Duodenal mucosa (tissue), 2 donors: ENCODE data around the gene RASGRP3.

ENCODE experiments used
- H3K27ac ChIP-seq: one replicate; pipeline ENCODE4 v1.7.0; 2013; ENCODE audit warnings: low read depth, low read length
- H3K27me3 ChIP-seq, 2 donors: one replicate each; pipeline ENCODE4 v1.7.0; 2013; ENCODE audit warnings: low read length in 2 of 2, control low read depth in 1 of 2; ENCODE audit not compliant: insufficient read depth in 2 of 2, control insufficient read depth in 1 of 2
- H3K36me3 ChIP-seq, 2 donors: one replicate each; pipeline ENCODE4 v1.7.0; 2013; ENCODE audit warnings: low read length in 2 of 2, control low read depth in 1 of 2; ENCODE audit not compliant: insufficient read depth in 2 of 2, control insufficient read depth in 1 of 2
- H3K4me1 ChIP-seq, 2 donors: one replicate each; pipeline ENCODE4 v1.7.0; 2013; ENCODE audit warnings: low read length in 2 of 2, control low read depth in 1 of 2; ENCODE audit not compliant: insufficient read depth in 2 of 2, control insufficient read depth in 1 of 2
- H3K4me3 ChIP-seq, 2 donors: one replicate each; pipeline ENCODE4 v1.7.0; 2013; ENCODE audit warnings: low read length in 2 of 2, low read depth in 1 of 2
- H3K9ac ChIP-seq, 2 donors: one replicate each; pipeline ENCODE4 v1.7.0; 2013; ENCODE audit warnings: low read length in 2 of 2, low read depth in 1 of 2
- H3K9me3 ChIP-seq, 2 donors: one replicate each; pipeline ENCODE4 v1.7.0; 2013; ENCODE audit warnings: low read length in 2 of 2, control low read depth in 1 of 2; ENCODE audit not compliant: control insufficient read depth in 1 of 2

Gene RASGRP3

DNA sequence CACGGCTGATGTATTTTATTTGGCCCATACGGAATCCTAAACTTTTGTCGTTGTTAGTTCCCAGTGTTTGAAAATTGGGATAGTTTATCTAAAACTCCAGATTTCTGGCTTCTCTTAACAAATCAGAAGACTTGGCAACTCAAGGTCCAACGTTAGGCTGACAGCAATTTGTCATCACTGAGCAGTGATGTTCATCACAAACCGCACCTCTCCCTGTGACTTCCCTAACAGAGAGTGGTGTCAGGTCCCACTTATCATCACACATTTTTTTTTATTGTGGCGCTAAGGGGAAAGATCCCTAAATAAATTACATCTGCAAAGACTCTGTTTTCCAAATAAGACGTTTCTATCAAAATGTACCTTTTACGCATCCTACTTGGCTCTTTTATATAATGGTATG lies 55.7 kb downstream of the RASGRP3 start:
- Histone ChIP-seq H3K4me3 (no peak overlapping the region), H3K9me3 (no peaks in the 10 kb centered on the region), H3K4me1 (no peaks in the 10 kb centered on the region), H3K9ac (no peak overlapping the region), H3K27ac (no peak overlapping the region), H3K36me3 (no peaks in the 10 kb centered on the region), H3K27me3 (no peaks in the 10 kb centered on the region)

DNA sequence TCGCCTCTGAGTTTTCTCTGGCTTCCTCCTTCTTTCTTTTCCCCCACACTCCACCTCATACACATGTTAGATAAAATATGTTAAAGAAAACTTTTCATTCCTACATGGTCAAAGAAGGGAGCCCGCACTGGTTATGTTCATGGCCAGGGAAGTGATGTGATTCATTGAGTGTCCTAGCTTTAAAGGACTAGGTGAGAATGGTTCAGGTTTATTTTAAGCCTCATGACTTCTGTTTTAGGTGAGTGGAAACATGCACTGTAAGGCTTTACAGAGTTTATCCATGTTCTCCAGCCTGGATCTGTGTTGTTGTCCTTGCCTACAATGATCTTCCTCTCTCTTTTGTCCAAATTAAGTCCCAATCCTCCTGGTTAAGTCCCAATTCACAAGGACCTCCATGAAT lies 56.5 kb downstream of the RASGRP3 start:
- Histone ChIP-seq H3K27me3 (no peaks in the 10 kb centered on the region), H3K36me3 (no peaks in the 10 kb centered on the region), H3K4me3 (no peak overlapping the region), H3K9me3 (no peaks in the 10 kb centered on the region), H3K4me1 (no peaks in the 10 kb centered on the region), H3K9ac (no peak overlapping the region), H3K27ac (no peak overlapping the region)

DNA sequence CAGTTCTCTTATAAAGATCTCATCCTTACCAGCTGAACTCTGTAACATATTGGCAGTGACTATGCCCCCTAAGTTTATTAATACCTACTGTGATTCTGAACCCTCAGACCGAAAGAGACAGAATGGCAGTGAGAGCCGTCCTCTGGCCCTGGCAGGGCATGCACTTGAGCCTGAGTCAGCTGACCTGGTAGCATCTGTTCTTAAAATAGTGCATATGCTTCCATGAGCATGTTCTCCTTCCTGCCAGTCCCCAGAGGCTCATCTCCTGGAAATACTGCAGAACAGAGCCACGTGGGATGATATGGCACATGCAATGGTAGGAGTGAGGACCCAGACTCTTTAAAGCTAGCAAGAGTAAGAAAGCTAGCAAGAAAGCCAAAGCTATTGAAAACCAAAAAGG lies 59.0 kb downstream of the RASGRP3 start:
- Histone ChIP-seq H3K27me3 (no peaks in the 10 kb centered on the region), H3K36me3 (no peaks in the 10 kb centered on the region), H3K9me3 (no peaks in the 10 kb centered on the region), H3K4me3 (no peak overlapping the region), H3K4me1 (no peaks in the 10 kb centered on the region), H3K9ac (no peak overlapping the region), H3K27ac (no peak overlapping the region)

DNA sequence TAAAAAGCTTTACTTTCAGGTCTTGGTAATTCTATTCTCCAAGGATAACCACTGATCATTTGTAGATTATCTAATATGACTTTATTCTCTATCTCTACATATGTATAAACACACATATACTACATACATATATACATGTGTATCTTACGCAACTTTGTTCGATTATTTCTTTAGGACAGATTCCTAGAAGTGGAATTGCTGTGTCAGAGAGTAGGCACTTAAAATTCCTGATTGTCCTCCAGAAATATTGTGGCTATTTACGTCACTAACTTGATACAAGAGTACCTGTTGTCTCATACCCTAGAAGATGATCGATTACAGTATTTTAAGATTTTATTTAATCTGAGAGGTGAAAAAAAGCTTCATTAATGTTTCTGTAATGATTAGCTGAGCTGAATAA lies 64.8 kb downstream of the RASGRP3 start:
- H3K27me3 ChIP-seq: no peaks in the 10 kb centered on the region
- no peaks in the 10 kb centered on the region for H3K4me1 ChIP-seq
- H3K36me3 ChIP-seq: no peaks in the 10 kb centered on the region
- no peak overlapping the region for H3K9ac ChIP-seq
- H3K27ac ChIP-seq: no peak overlapping the region
- no peak overlapping the region for H3K4me3 ChIP-seq
- no peaks in the 10 kb centered on the region for H3K9me3 ChIP-seq

DNA sequence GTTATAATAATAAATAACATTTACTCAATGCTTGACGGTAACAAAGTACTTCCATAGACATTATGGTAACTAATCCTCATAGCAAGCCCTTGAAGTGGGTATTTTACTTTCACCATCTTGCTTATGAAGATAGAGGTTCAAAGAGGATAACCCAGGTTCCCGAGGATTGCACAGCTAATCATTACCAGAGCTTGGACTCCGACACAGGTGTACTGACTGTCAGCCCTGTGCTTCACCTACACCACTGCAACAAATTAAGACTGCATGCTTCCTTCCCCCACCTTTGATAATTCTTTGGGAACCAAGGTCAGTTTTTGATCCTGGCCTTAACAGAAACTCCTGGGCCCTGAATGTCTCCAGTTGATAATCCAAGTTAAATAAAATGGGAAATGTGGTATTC lies 73.8 kb downstream of the RASGRP3 start:
- Histone ChIP-seq H3K27ac (no peak overlapping the region), H3K27me3 (no peaks in the 10 kb centered on the region), H3K4me1 (no peaks in the 10 kb centered on the region), H3K9me3 (no peaks in the 10 kb centered on the region), H3K36me3 (no peaks in the 10 kb centered on the region), H3K9ac (no peak overlapping the region), H3K4me3 (no peak overlapping the region)

DNA sequence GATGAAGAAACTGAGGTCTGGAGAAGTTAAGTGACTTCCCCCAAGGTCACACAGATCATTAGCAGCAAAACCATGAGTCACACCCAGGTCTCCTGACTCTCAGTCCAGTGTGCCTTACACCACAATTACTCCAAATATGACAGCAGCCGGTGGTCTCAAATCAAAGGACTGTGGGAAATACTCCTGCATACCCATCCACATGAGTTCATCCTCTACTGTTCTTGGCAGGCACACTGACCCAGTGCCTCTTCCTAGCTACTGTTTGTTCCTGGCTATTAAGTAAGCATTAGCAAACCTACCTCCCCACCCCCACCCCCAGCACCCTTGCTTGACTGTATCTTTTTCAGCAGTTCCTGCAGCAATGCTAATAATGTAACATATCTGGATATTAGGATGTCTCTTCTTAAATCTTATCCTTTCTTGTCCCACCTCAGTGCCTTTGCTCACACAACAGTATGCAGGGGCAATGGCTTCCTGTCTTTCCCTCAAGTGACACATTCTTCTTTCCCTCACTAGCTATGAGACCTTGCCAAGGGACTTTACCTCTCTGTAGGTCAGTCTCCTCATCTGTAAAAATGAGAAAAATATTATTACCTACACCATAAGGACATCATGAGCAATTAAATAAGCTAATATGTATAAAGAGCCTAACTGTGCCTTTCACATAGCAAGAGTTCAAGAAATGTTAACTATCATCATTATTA lies 76.5 kb downstream of the RASGRP3 start:
- no peak overlapping the region for H3K4me3 ChIP-seq
- no peaks in the 10 kb centered on the region for H3K36me3 ChIP-seq
- no peaks in the 10 kb centered on the region for H3K27me3 ChIP-seq
- H3K4me1 ChIP-seq: no peaks in the 10 kb centered on the region
- H3K27ac ChIP-seq: no peak overlapping the region
- H3K9me3 ChIP-seq: no peaks in the 10 kb centered on the region
- H3K9ac ChIP-seq: no peak overlapping the region

DNA sequence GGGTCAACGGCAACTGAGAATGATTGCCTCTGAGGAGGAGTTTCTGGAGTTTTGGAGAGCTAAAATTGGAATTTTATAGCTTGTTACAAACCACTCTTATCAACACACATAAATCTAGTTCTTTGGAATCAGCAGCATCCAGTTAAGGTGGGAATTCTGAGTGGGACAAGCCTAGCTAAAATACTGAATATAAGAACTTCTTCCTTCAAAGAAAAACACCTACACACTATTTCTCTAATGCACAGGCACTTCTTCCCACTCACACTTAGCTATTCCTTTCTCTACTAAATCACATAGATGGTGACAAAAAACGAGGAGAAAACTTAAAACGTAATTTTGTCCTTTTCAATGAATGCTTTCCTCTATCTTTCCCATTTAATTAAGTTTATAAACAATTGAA lies 79.2 kb downstream of the RASGRP3 start:
- H3K9ac ChIP-seq: no peak overlapping the region
- H3K4me3 ChIP-seq: no peak overlapping the region
- no peaks in the 10 kb centered on the region for H3K4me1 ChIP-seq
- H3K27me3 ChIP-seq: no peaks in the 10 kb centered on the region
- no peak overlapping the region for H3K27ac ChIP-seq
- H3K9me3 ChIP-seq: no peaks in the 10 kb centered on the region
- H3K36me3 ChIP-seq: no peaks in the 10 kb centered on the region

DNA sequence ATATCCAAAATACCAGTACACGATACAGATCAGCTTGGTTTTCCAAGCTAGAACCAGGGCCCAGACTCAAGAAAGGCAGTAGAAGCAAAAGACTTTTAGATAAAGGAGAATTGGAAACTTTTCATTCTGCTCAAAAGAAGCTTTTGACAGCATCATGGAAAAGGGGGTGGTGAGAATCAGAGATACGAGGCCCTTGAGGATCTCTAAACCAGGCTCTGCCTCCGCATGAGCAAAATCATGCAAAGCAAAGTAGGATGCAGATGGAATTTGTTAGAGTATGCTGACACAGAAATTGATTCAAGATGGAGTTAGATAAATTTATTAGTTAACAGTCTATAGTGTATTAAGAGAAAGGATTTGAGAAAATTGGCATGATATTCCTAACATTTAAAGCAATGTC lies 82.9 kb downstream of the RASGRP3 start:
- Histone ChIP-seq H3K4me3 (no peak overlapping the region), H3K9me3 (no peaks in the 10 kb centered on the region), H3K27ac (no peak overlapping the region), H3K4me1 (no peaks in the 10 kb centered on the region), H3K36me3 (no peaks in the 10 kb centered on the region), H3K9ac (no peak overlapping the region), H3K27me3 (no peaks in the 10 kb centered on the region)

DNA sequence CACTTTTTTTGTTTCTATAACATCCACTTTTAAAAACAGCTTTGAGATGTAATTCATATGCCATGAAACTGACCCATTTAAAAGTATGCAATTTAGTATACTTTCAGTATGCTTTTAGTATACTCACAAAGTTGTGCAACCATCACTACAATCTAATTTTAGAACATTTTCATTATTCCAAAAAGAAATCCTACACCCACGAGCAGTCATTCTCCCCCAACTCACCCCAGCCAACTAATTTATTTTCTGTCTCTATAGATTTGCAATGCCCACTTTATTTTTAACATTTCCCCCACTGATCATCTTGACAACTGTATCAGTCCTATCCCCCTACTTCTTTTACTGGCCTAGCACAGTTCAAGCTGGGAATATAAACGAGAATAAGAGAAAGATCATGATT lies 83.6 kb downstream of the RASGRP3 start:
- no peaks in the 10 kb centered on the region for H3K9me3 ChIP-seq
- H3K36me3 ChIP-seq: no peaks in the 10 kb centered on the region
- H3K27me3 ChIP-seq: no peaks in the 10 kb centered on the region
- H3K4me3 ChIP-seq: no peak overlapping the region
- H3K4me1 ChIP-seq: no peaks in the 10 kb centered on the region
- no peak overlapping the region for H3K9ac ChIP-seq
- no peak overlapping the region for H3K27ac ChIP-seq

DNA sequence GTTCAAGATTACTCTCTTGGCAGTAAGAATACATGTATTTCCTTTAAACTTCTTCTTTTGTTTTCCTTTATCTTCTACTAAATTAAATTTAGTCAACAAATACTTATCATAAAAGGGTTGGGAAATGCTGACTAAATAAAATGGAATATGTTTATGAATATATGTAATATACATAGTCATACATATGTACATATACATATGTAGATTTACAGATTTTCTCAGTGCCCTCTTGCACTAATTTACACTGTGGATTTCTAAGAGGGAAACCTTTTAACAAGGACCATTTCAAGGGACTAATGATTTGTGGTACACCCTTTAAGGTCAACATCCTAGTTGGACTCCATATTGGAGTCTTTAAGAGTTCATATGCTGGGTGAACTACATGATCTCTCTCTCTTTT lies 85.4 kb downstream of the RASGRP3 start:
- Histone ChIP-seq H3K9me3 (no peaks in the 10 kb centered on the region), H3K9ac (no peak overlapping the region), H3K27me3 (no peaks in the 10 kb centered on the region), H3K4me3 (no peak overlapping the region), H3K36me3 (no peaks in the 10 kb centered on the region), H3K4me1 (no peaks in the 10 kb centered on the region), H3K27ac (no peak overlapping the region)

DNA sequence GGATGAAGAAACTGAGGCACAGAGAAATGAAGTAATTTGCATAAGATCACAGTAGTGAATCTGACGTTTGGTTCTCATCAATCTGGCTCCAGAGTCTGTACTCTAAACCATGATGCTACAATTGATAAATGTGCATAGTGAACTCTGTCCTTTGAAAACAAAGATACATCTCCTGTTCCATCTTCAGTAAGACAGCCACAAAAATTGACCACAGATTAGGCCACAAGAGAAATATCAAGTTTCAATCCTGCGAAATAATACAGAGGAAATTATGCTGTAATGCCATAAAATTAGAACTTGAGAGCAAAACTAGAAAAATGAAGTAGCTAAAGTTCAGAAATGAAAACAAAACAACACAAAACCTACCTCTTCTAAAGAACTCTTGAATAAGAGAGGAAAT lies 94.2 kb downstream of the RASGRP3 start:
- Histone ChIP-seq H3K27ac (no peak overlapping the region), H3K4me3 (no peak overlapping the region), H3K4me1 (no peaks in the 10 kb centered on the region), H3K36me3 (no peaks in the 10 kb centered on the region), H3K27me3 (no peaks in the 10 kb centered on the region), H3K9ac (no peak overlapping the region), H3K9me3 (no peaks in the 10 kb centered on the region)
